HUES48 (cell line): ENCODE data around the gene EFEMP1.

Experiments
- H3K27ac ChIP-seq: one replicate; pipeline ENCODE4 v1.7.0; 2013; ENCODE audit warnings: low read depth, low read length, inconsistent platforms
- H3K27me3 ChIP-seq: 2 replicates; pipeline ENCODE4 v1.6.1; 2013; ENCODE audit warnings: mild to moderate bottlenecking, low read length; ENCODE audit not compliant: control insufficient read depth, insufficient read depth
- H3K36me3 ChIP-seq: 2 replicates; pipeline ENCODE4 v1.6.1; 2013; ENCODE audit warnings: low read length; ENCODE audit not compliant: control insufficient read depth, insufficient read depth
- H3K4me1 ChIP-seq: 2 replicates; pipeline ENCODE4 v1.6.1; 2013; ENCODE audit warnings: mild to moderate bottlenecking, low read length; ENCODE audit not compliant: control insufficient read depth, insufficient read depth
- H3K4me3 ChIP-seq: 2 replicates; pipeline ENCODE4 v1.5.1; 2013; ENCODE audit warnings: mild to moderate bottlenecking, low read depth, low read length
- H3K9ac ChIP-seq: 2 replicates; pipeline ENCODE4 v1.6.1; 2013; ENCODE audit warnings: mild to moderate bottlenecking, low read depth, low read length, moderate library complexity
- H3K9me3 ChIP-seq: 2 replicates; pipeline ENCODE4 v1.6.1; 2013; ENCODE audit warnings: low read length; ENCODE audit not compliant: control insufficient read depth, insufficient read depth

EFEMP1 gene

DNA sequence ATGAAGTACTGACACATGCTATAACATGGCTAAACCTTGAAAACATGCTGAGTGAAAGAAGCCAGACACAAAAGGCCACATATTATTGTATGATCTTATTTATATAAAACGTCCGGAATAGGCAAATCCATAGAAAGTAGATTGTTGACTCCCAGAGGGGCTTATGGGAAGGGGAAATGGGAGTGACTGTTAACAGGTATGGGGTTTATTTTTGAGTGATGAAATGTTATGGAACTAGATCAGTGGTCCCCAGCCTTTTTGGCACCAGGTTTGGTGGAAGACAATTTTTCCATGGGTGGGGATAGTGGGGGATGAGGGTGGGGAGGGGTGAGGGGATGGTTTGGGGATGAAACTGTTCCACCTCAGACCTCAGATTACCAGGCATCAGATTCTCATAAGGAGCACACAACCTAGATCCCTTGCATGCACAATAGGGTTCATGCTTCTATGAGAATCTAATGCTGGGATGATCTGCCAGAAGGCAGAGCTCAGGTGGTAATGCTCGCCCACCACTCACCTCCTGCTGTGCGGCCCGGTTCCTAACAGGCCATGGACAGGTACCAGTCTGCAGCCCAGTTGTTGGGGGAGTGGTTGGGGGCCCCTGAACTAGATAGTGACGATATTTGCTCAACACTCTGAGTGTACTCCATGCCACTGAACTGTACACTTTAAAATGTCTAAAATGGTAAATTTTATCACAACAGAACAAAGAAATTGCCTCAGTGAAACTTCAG lies 59.1 kb downstream of the EFEMP1 start:
- no peaks in the 10 kb centered on the region for H3K27me3 ChIP-seq
- no peaks in the 10 kb centered on the region for H3K9me3 ChIP-seq
- H3K4me3 ChIP-seq = no peak overlapping the region
- no peak overlapping the region for H3K9ac ChIP-seq
- no peaks in the 10 kb centered on the region for H3K36me3 ChIP-seq
- H3K27ac ChIP-seq = no peak overlapping the region
- H3K4me1 ChIP-seq = no peaks in the 10 kb centered on the region

- Histone ChIP-seq H3K4me3 (no peak overlapping the region), H3K9me3 (no peaks in the 10 kb centered on the region), H3K9ac (no peak overlapping the region), H3K36me3 (no peaks in the 10 kb centered on the region), H3K27ac (no peak overlapping the region), H3K27me3 (no peaks in the 10 kb centered on the region), H3K4me1 (no peaks in the 10 kb centered on the region)
These were observed 60.8 kb downstream of the EFEMP1 start for GRCh38 chr2:55862673-55863390.

DNA sequence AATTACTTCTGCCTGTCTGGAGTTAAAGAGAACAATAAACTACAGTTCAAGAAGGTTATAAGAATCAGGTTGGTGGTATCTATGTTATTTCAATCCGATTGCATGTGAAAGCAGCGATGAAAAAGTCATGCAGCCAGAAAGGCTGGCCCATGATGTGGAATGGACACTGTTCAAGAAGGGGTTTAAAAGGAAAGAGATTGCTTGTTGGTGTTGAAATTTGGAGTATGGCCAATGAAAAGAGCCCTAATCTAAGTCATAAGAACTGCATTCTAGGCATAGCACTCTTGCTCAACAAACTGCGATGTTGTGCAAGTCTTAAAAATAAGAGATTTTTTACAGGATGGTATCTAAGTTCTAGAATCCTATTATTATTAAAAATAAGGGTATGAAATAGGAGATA lies 61.3 kb downstream of the EFEMP1 start:
- Histone ChIP-seq H3K36me3 (no peaks in the 10 kb centered on the region), H3K27me3 (no peaks in the 10 kb centered on the region), H3K27ac (no peak overlapping the region), H3K9me3 (no peaks in the 10 kb centered on the region), H3K4me3 (no peak overlapping the region), H3K4me1 (no peaks in the 10 kb centered on the region), H3K9ac (no peak overlapping the region)

DNA sequence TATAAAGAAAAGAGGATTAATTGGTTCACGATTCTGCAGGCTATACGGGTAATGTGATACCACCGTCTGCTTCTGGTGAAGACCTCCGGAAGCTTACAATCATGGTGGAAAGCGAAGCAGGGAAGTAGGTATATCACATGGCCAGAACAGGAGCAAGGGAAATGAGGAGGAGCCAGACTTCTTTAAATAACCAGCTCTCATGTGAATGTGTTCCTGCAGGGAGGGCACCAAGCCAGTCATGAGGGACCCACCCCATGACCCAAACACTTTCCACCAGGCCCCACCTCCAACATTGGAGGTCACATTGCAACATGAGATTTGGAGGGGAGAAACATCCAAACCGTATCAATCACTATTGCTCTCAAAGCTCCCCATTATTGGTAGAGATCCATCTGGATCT lies 61.8 kb downstream of the EFEMP1 start:
- H3K27ac ChIP-seq = no peak overlapping the region
- no peak overlapping the region for H3K9ac ChIP-seq
- H3K4me3 ChIP-seq = no peak overlapping the region
- no peaks in the 10 kb centered on the region for H3K4me1 ChIP-seq
- H3K9me3 ChIP-seq = no peaks in the 10 kb centered on the region
- no peaks in the 10 kb centered on the region for H3K27me3 ChIP-seq
- H3K36me3 ChIP-seq = no peaks in the 10 kb centered on the region

GRCh38 chr2:55860832-55861231 lies 62.8 kb downstream of the EFEMP1 start:
- Histone ChIP-seq H3K27ac (no peak overlapping the region), H3K4me1 (no peaks in the 10 kb centered on the region), H3K27me3 (no peaks in the 10 kb centered on the region), H3K9me3 (no peaks in the 10 kb centered on the region), H3K9ac (no peak overlapping the region), H3K36me3 (no peaks in the 10 kb centered on the region), H3K4me3 (no peak overlapping the region)

DNA sequence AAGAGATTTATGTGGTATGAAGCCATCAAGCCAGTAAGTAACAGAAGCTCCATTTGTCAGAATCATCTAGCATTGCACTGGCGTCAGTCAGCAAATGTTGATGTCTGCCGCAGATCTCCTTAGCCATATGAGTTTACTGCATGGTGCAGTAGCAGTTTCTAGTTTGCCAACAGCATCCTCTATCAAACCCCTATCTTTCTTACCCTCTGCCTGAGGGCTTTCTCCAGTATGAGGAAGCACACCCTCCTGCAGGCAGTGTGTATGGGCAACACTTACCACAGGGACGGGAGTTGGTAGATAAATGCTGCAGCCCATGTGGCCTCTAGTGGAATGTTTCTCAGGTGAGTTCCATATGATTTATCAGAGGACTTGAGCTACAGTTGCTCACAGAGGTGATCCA lies 63.7 kb downstream of the EFEMP1 start:
- Histone ChIP-seq H3K4me3 (no peak overlapping the region), H3K9ac (no peak overlapping the region), H3K9me3 (no peaks in the 10 kb centered on the region), H3K4me1 (no peaks in the 10 kb centered on the region), H3K27me3 (no peaks in the 10 kb centered on the region), H3K27ac (no peak overlapping the region), H3K36me3 (no peaks in the 10 kb centered on the region)

- Histone ChIP-seq H3K27me3 (no peaks in the 10 kb centered on the region), H3K4me3 (no peak overlapping the region), H3K9ac (no peak overlapping the region), H3K27ac (no peak overlapping the region), H3K36me3 (no peaks in the 10 kb centered on the region), H3K4me1 (no peaks in the 10 kb centered on the region), H3K9me3 (no peaks in the 10 kb centered on the region)
These were observed 65.8 kb downstream of the EFEMP1 start for GRCh38 chr2:55857766-55858165.

- Histone ChIP-seq H3K4me1 (no peaks in the 10 kb centered on the region), H3K27ac (no peak overlapping the region), H3K9me3 (no peaks in the 10 kb centered on the region)
These were observed 66.6 kb downstream of the EFEMP1 start for GRCh38 chr2:55856936-55857335.

GRCh38 chr2:55848096-55848495 lies 75.5 kb downstream of the EFEMP1 start:
- no peaks in the 10 kb centered on the region for H3K27me3 ChIP-seq
- H3K4me3 ChIP-seq = no peak overlapping the region
- H3K27ac ChIP-seq = no peak overlapping the region
- H3K36me3 ChIP-seq = no peaks in the 10 kb centered on the region
- H3K4me1 ChIP-seq = no peaks in the 10 kb centered on the region
- no peak overlapping the region for H3K9ac ChIP-seq
- H3K9me3 ChIP-seq = peaks cover 4% of the 10 kb centered on the region

More at GRCh38 chr2:55856936-55857335, 66.6 kb downstream of the EFEMP1 start:
- H3K36me3 ChIP-seq = no peaks in the 10 kb centered on the region
- H3K4me3 ChIP-seq = no peak overlapping the region
- H3K9ac ChIP-seq = no peak overlapping the region
- no peaks in the 10 kb centered on the region for H3K27me3 ChIP-seq

GRCh38 chr2:55846426-55846825 lies 77.2 kb downstream of the EFEMP1 start:
- Histone ChIP-seq H3K4me1 (no peaks in the 10 kb centered on the region), H3K36me3 (no peaks in the 10 kb centered on the region), H3K4me3 (no peak overlapping the region)

DNA sequence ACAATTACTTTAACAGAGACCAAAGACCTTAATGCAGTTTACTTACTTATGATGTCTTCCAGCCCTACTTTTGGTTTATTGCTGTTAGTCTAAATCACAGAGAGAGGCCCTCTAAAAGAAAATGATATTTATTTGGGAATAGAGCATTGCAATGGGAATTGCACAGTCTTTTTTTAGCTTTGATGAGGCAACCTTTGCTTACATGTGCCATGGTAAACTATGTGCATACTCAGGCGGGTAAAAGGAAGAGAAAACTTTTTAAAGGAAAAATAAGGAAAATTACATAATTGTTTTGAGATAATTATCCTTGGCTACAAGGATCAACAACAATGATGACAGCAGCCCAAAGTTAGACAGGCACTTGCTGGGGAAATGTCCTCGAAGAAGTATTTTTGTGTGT lies 78.6 kb downstream of the EFEMP1 start:
- Histone ChIP-seq H3K9me3 (peaks cover 4% of the 10 kb centered on the region), H3K9ac (no peak overlapping the region), H3K27ac (no peak overlapping the region), H3K4me3 (no peak overlapping the region), H3K36me3 (no peaks in the 10 kb centered on the region), H3K27me3 (no peaks in the 10 kb centered on the region), H3K4me1 (0 out of 2 replicates have a peak, but pooled peaks cover 3% of the 10 kb centered on the region)

More at GRCh38 chr2:55846426-55846825, 77.2 kb downstream of the EFEMP1 start:
- peaks cover 4% of the 10 kb centered on the region for H3K9me3 ChIP-seq
- H3K9ac ChIP-seq = no peak overlapping the region
- H3K27ac ChIP-seq = no peak overlapping the region
- no peaks in the 10 kb centered on the region for H3K27me3 ChIP-seq
